Activated CD4-positive, alpha-beta T cell treated with anti-CD3 and anti-CD28 coated beads, Interleukin-2, amount 10 ng/mL, durations not matched to agents 7 days and 5 days (primary cell): ENCODE results near the gene SLK. TPM values are rescaled to one million over a fixed set of nuclear protein-coding genes. Genes with fewer than 3 reads are reported as not detected.

Source experiments
- CTCF ChIA-PET: fragments of 350-600 bp; sonication (Branson Sonifier 250); formaldehyde crosslinking; loops from one replicate; lab custom pipeline; 2021; ENCODE audit warnings: antibody characterized with exemption; lab: Charles Lee
- POLR2A ChIA-PET: fragments of 350-600 bp; sonication (Branson Sonifier 250); formaldehyde crosslinking; loops from one replicate; lab custom pipeline; 2021; ENCODE audit warnings: antibody characterized with exemption; lab: Charles Lee
- DNase-seq: peaks from one replicate; pipeline ENCODE4 v3.0.0-alpha.2; 2020
- H3K27ac Mint-ChIP-seq: one replicate; pipeline ENCODE4 v1.8.0; 2021; ENCODE audit warnings: mild to moderate bottlenecking, moderate library complexity, mixed read lengths
- H3K27me3 Mint-ChIP-seq: one replicate; pipeline ENCODE4 v1.8.0; 2021; ENCODE audit warnings: mixed read lengths
- H3K36me3 Mint-ChIP-seq: one replicate; pipeline ENCODE4 v1.8.0; 2021; ENCODE audit warnings: low read depth, mixed read lengths
- H3K4me1 Mint-ChIP-seq: one replicate; pipeline ENCODE4 v1.8.0; 2021; ENCODE audit warnings: mixed read lengths
- H3K4me3 Mint-ChIP-seq: one replicate; pipeline ENCODE4 v1.8.0; 2021; ENCODE audit warnings: mild to moderate bottlenecking, moderate library complexity, mixed read lengths
- H3K9me3 Mint-ChIP-seq: one replicate; pipeline ENCODE4 v1.8.0; 2021; ENCODE audit warnings: mixed read lengths
- total RNA-seq, 2 experiments: library from RNA; stranded (reverse); gene quantifications; one replicate each; pipeline ENCODE4 v1.2.3, GENCODE V29; 2021

Gene SLK
- total RNA-seq, 2 experiments from 2014 or later: 31.5 to 32.4 TPM

- no peak for DNase-seq
- Mint-ChIP-seq H3K9me3 (no peaks in the 10 kb centered on the region), H3K27me3 (no peaks in the 10 kb centered on the region), H3K36me3 (peaks cover 18% of the 10 kb centered on the region), H3K4me1 (peaks cover 53% of the 10 kb centered on the region), H3K4me3 (no peak overlapping the region), H3K27ac (no peak overlapping the region)
- POLR2A ChIA-PET: no interaction called here
- CTCF ChIA-PET: no interaction called here
These were observed 12.6 kb downstream of the SLK start for GRCh38 chr10:103979530-103979929.

DNA sequence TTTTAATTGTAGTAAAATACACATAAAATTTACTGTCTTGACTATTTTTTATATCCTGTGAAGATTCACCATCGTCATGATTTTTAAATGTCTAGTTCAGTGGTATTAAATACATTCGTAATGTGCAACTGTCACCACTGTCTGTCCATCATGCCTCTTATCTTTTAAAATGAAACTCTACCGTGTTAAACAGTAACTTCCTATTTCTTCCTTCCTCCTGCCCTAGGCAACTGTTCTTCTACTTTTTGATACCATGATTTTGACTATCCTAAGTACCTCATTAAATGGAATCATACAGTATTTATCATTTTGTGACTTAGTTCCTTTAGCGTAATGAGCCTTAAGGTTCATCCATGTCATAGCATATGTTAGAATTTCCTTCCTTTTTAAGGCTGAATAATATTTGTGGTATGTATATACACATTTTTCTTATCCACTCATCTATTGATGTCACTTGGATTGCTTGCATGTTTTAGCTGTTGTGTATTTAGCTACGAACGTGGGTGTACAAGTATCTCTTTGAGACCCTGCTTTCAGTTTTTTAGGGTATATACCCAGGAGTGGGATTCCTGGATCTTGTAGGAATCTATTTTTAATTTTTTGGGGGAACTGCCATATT is 13.5 kb downstream of the SLK start:
- Mint-ChIP-seq H3K4me3 (no peak overlapping the region), H3K27me3 (no peaks in the 10 kb centered on the region), H3K4me1 (peaks cover 53% of the 10 kb centered on the region), H3K9me3 (no peaks in the 10 kb centered on the region), H3K36me3 (peaks cover 12% of the 10 kb centered on the region), H3K27ac (no peak overlapping the region)
- ChIA-PET CTCF (no interaction called here), POLR2A (no interaction called here)
- no peak for DNase-seq

DNA sequence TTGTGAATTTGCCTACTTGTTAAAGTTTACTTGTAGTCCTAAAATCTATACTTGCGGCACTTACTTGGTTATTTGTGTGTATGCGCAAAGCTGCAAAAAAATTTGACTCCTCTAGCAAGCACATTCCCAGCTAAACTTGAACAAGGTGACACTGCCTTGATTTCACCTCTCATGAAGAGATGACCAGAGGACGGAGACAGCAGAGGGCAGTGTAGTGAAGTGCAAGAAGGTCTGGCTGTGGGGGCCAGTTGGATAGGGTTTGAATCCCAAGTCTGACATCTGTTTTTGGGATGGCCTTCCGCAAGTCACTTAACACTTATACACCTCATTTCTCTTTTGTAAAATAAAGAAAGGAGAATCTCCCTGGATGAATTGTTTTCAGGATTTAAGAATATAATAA is 15.7 kb downstream of the SLK start:
- Mint-ChIP-seq H3K27ac (no peak overlapping the region), H3K4me1 (peaks cover 56% of the 10 kb centered on the region)
- POLR2A ChIA-PET: interaction anchor here (0.6 kb wide), 1 partner anchor 138 kb away, joined by 4 read pairs; no protein-coding TSS in a partner anchor

GRCh38 chr10:103983367-103983911 is 16.5 kb downstream of the SLK start:
- H3K36me3 Mint-ChIP-seq: peaks cover 16% of the 10 kb centered on the region
- H3K27ac Mint-ChIP-seq: peak overlapping the region; percentile 83
- peaks cover 60% of the 10 kb centered on the region for H3K4me1 Mint-ChIP-seq
- ChIA-PET CTCF (interaction anchor here (0.7 to 1.3 kb wide), 3 partner anchors 9 to 93 kb away, joined by 3 to 4 read pairs (median 3); no protein-coding TSS in a partner anchor), POLR2A (interaction anchor here (0.6 kb wide), 1 partner anchor 137 kb away, joined by 4 read pairs; no protein-coding TSS in a partner anchor)
- peak; percentile 25 for DNase-seq
- H3K4me3 Mint-ChIP-seq: peak overlapping the region; percentile 37
- H3K27me3 Mint-ChIP-seq: no peaks in the 10 kb centered on the region
- no peaks in the 10 kb centered on the region for H3K9me3 Mint-ChIP-seq

More for the DNA sequence above, 15.7 kb downstream of the SLK start:
- Mint-ChIP-seq H3K27me3 (no peaks in the 10 kb centered on the region), H3K36me3 (peaks cover 12% of the 10 kb centered on the region), H3K9me3 (no peaks in the 10 kb centered on the region), H3K4me3 (no peak overlapping the region)
- no peak for DNase-seq
- CTCF ChIA-PET: interaction anchor here (0.9 to 1.3 kb wide), 2 partner anchors 10 to 92 kb away, joined by 3 to 4 read pairs; no protein-coding TSS in a partner anchor

DNA sequence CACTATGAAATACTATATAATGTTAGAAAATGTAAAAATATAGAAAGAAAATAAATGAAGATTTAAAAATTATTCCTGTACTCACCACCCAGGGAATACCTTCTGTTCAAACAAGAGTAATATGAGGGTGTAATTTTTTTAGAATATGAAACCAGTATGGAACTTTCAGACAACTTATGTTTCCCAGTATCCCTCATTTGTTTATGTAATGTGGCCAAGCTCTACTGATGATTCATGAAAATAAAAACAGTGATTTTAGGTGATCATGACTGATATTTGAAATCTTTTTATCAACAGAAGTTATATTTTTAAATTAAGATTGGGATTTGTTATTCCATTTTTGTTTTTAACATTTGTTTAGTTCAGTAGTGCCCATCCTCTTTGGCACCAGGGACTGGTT is 18.8 kb downstream of the SLK start:
- H3K9me3 Mint-ChIP-seq: no peaks in the 10 kb centered on the region
- H3K36me3 Mint-ChIP-seq: peaks cover 8% of the 10 kb centered on the region
- POLR2A ChIA-PET: no interaction called here
- H3K4me3 Mint-ChIP-seq: no peak overlapping the region
- no peak overlapping the region for H3K27ac Mint-ChIP-seq
- peaks cover 61% of the 10 kb centered on the region for H3K4me1 Mint-ChIP-seq
- H3K27me3 Mint-ChIP-seq: no peaks in the 10 kb centered on the region
- DNase-seq: no peak
- CTCF ChIA-PET: no interaction called here

DNA sequence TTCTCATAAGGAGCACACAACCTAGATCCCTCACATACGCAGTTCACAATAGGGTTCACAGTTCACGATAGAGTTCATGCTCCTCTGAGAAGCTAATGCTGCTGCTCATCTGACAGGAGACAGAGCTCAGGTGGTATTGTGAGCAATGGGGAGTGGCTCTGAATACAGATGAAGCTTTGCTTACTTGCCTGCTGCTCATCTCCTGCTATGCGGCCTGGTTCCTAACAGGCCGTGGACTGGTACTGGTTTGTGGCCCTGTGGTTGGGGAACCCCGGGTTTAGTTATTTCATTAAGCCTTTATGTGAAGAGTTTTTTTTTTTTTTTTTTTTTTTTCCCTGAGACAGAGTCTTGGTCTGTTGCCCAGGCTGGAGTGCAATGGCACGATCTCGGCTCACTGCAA is 19.4 kb downstream of the SLK start:
- no peak overlapping the region for H3K4me3 Mint-ChIP-seq
- peak; percentile 10 for DNase-seq
- H3K27me3 Mint-ChIP-seq: no peaks in the 10 kb centered on the region
- H3K4me1 Mint-ChIP-seq: peaks cover 57% of the 10 kb centered on the region
- no peak overlapping the region for H3K27ac Mint-ChIP-seq
- CTCF ChIA-PET: interaction anchor here (0.6 kb wide), 1 partner anchor 19 kb away, joined by 3 read pairs; no protein-coding TSS in a partner anchor
- H3K9me3 Mint-ChIP-seq: no peaks in the 10 kb centered on the region
- POLR2A ChIA-PET: no interaction called here
- peaks cover 7% of the 10 kb centered on the region for H3K36me3 Mint-ChIP-seq

- POLR2A ChIA-PET: no interaction called here
- CTCF ChIA-PET: no interaction called here
- no peaks in the 10 kb centered on the region for H3K27me3 Mint-ChIP-seq
These were observed 23.2 kb downstream of the SLK start for GRCh38 chr10:103990121-103990520.

GRCh38 chr10:103990531-103990930 is 23.6 kb downstream of the SLK start:
- Mint-ChIP-seq H3K9me3 (no peaks in the 10 kb centered on the region), H3K27ac (no peak overlapping the region), H3K4me3 (no peak overlapping the region), H3K27me3 (no peaks in the 10 kb centered on the region), H3K4me1 (peaks cover 31% of the 10 kb centered on the region), H3K36me3 (peaks cover 24% of the 10 kb centered on the region)
- CTCF ChIA-PET: no interaction called here
- POLR2A ChIA-PET: no interaction called here
- DNase-seq: no peak

More at GRCh38 chr10:103990121-103990520, 23.2 kb downstream of the SLK start:
- DNase-seq: no peak
- Mint-ChIP-seq H3K4me1 (peaks cover 33% of the 10 kb centered on the region), H3K36me3 (peaks cover 23% of the 10 kb centered on the region), H3K9me3 (no peaks in the 10 kb centered on the region), H3K27ac (no peak overlapping the region), H3K4me3 (no peak overlapping the region)

- POLR2A ChIA-PET: no interaction called here
- no peak for DNase-seq
- H3K27me3 Mint-ChIP-seq: no peaks in the 10 kb centered on the region
- peaks cover 28% of the 10 kb centered on the region for H3K4me1 Mint-ChIP-seq
- no peak overlapping the region for H3K27ac Mint-ChIP-seq
- CTCF ChIA-PET: interaction anchor here (0.9 to 1.0 kb wide), 2 partner anchors 8 to 103 kb away, joined by 3 to 8 read pairs; no protein-coding TSS in a partner anchor
- no peaks in the 10 kb centered on the region for H3K9me3 Mint-ChIP-seq
- H3K36me3 Mint-ChIP-seq: peaks cover 31% of the 10 kb centered on the region
- no peak overlapping the region for H3K4me3 Mint-ChIP-seq
These were observed 24.6 kb downstream of the SLK start for GRCh38 chr10:103991393-103992128.

DNA sequence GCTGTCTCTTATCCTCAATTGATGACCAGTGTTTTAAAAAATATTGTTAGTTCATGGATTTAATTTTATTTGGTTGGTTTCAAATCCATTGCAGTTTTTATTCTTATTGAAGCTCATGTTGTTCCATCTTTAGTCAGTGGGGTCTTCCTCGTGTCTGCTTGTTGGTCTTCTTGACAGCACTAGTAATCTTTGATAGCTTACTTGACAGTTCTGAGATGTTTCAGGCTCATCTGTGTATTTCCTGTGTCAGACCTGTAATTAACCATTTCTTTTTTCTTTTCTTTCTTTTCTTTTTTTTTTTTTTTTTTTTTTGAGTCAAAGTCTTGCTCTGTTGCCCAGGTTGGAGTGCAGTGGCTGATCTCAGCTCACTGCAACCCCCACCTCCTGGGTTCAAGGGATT is 28.2 kb downstream of the SLK start:
- Mint-ChIP-seq H3K27me3 (no peaks in the 10 kb centered on the region), H3K4me1 (peaks cover 19% of the 10 kb centered on the region), H3K4me3 (no peak overlapping the region), H3K36me3 (peaks cover 46% of the 10 kb centered on the region), H3K27ac (no peak overlapping the region), H3K9me3 (no peaks in the 10 kb centered on the region)
- ChIA-PET POLR2A (no interaction called here), CTCF (interaction anchor here (0.6 to 1.5 kb wide), 4 partner anchors 10 to 67 kb away, joined by 3 to 4 read pairs (median 3); no protein-coding TSS in a partner anchor)
- DNase-seq: no peak

DNA sequence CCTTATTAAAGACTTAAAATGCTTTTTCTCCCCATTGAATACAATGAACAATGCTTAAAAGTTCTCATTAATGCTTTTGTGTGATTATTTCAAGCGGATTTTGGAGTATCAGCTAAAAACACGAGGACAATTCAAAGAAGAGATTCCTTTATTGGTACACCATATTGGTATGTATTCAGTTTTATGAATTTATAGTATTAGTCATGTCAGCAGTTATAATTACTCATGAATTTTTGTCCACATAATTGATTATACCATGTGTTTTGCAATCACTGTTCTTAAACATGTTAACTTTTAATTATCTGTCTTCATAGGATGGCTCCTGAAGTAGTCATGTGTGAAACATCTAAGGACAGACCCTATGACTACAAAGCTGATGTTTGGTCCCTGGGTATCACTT is 31.9 kb downstream of the SLK start:
- ChIA-PET CTCF (no interaction called here), POLR2A (interaction anchor here (0.6 kb wide), 1 partner anchor 1574 kb away, joined by 3 read pairs; no protein-coding TSS in a partner anchor)
- DNase-seq: no peak
- Mint-ChIP-seq H3K4me3 (no peak overlapping the region), H3K27me3 (no peaks in the 10 kb centered on the region), H3K4me1 (peaks cover 17% of the 10 kb centered on the region), H3K36me3 (peaks cover 58% of the 10 kb centered on the region), H3K27ac (no peak overlapping the region), H3K9me3 (no peaks in the 10 kb centered on the region)

DNA sequence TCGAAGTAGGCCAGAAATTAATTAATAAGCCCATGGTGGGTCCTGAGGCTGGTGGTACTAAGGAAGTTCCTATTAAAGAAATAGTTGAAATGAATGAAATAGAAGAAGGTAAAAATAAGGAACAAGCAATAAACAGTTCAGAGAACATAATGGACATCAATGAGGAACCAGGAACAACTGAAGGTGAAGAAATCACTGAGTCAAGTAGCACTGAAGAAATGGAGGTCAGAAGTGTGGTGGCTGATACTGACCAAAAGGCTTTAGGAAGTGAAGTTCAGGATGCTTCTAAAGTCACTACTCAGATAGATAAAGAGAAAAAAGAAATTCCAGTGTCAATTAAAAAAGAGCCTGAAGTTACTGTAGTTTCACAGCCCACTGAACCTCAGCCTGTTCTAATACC is 36.0 kb downstream of the SLK start:
- H3K27me3 Mint-ChIP-seq: no peaks in the 10 kb centered on the region
- H3K9me3 Mint-ChIP-seq: no peaks in the 10 kb centered on the region
- DNase-seq: no peak
- H3K27ac Mint-ChIP-seq: peak overlapping the region; percentile 7
- H3K36me3 Mint-ChIP-seq: peaks cover 51% of the 10 kb centered on the region
- peaks cover 1% of the 10 kb centered on the region for H3K4me1 Mint-ChIP-seq
- ChIA-PET CTCF (interaction anchor here (1.2 kb wide), 1 partner anchor 115 kb away, joined by 3 read pairs; no protein-coding TSS in a partner anchor), POLR2A (no interaction called here)
- H3K4me3 Mint-ChIP-seq: no peak overlapping the region
